Activated naive CD4-positive, alpha-beta T cell treated with anti-CD3 and anti-CD28 coated beads, Interleukin-2, amount 10 ng/mL, durations not matched to agents 7 days and 5 days (primary cell): ENCODE data around the gene SLC52A1.
"Not testable (repeated sequence)": the region's sequence is repeated elsewhere in the genome, so short reads cannot be mapped to it uniquely, and the experiment has no call there.

ENCODE experiments used
- CTCF ChIA-PET: fragments of 350-600 bp; sonication (Branson Sonifier 250); formaldehyde crosslinking; loops from one replicate; lab custom pipeline; 2021; ENCODE audit warnings: antibody characterized with exemption; lab: Charles Lee
- DNase-seq: peaks from one replicate; pipeline ENCODE4 v3.0.0-alpha.2; 2020
- H3K27ac Mint-ChIP-seq: one replicate; pipeline ENCODE4 v1.8.0; 2021; ENCODE audit warnings: mild to moderate bottlenecking, moderate library complexity, mixed read lengths
- H3K27me3 Mint-ChIP-seq: one replicate; pipeline ENCODE4 v1.8.0; 2021; ENCODE audit warnings: mild to moderate bottlenecking, mixed read lengths
- H3K36me3 Mint-ChIP-seq: one replicate; pipeline ENCODE4 v1.8.0; 2021; ENCODE audit warnings: mixed read lengths
- H3K4me1 Mint-ChIP-seq: one replicate; pipeline ENCODE4 v1.8.0; 2021; ENCODE audit warnings: mixed read lengths
- H3K4me3 Mint-ChIP-seq: one replicate; pipeline ENCODE4 v1.8.0; 2021; ENCODE audit warnings: mild to moderate bottlenecking, moderate library complexity, mixed read lengths
- H3K9me3 Mint-ChIP-seq: one replicate; pipeline ENCODE4 v1.8.0; 2021; ENCODE audit warnings: mixed read lengths

Gene SLC52A1

GRCh38 chr17:5035315-5035714 is at the start of gene SLC52A1:
SLC52A1 (minus strand) TSS chr17:5035426; CDS start chr17:5034606, 820 bp downstream.
- Mint-ChIP-seq H3K27me3 (peaks cover 24% of the 10 kb centered on the region), H3K27ac (no peak within 1 kb of the TSS), H3K36me3 (peaks cover 3% of the 10 kb centered on the region), H3K9me3 (no peaks in the 10 kb centered on the region), H3K4me1 (peaks cover 33% of the 10 kb centered on the region), H3K4me3 (no peak within 1 kb of the TSS)
- no peak for DNase-seq
- CTCF ChIA-PET: interaction anchor here (0.6 to 2.2 kb wide), 2 partner anchors 9 to 28 kb away, joined by 3 to 8 read pairs; no protein-coding TSS in a partner anchor

GRCh38 chr17:5080591-5080990 is 45.4 kb upstream of the SLC52A1 start:
- peaks cover 40% of the 10 kb centered on the region for H3K36me3 Mint-ChIP-seq
- CTCF ChIA-PET: no interaction called here
- H3K27ac Mint-ChIP-seq: no peak overlapping the region
- H3K9me3 Mint-ChIP-seq: peaks cover 34% of the 10 kb centered on the region
- peaks cover 23% of the 10 kb centered on the region for H3K4me1 Mint-ChIP-seq
- H3K4me3 Mint-ChIP-seq: no peak overlapping the region
- peaks cover 6% of the 10 kb centered on the region for H3K27me3 Mint-ChIP-seq
- DNase-seq: no peak

- Mint-ChIP-seq H3K27ac (peak within 1 kb of the TSS; percentile 85), H3K4me3 (peak within 1 kb of the TSS; percentile 88), H3K9me3 (peaks cover 20% of the 10 kb centered on the region), H3K4me1 (peaks cover 23% of the 10 kb centered on the region), H3K27me3 (peaks cover 8% of the 10 kb centered on the region), H3K36me3 (peaks cover 26% of the 10 kb centered on the region)
- CTCF ChIA-PET: interaction anchor here (0.5 to 1.2 kb wide), 4 partner anchors 33 to 118 kb away, joined by 3 to 4 read pairs (median 4); partner anchors contain the start of gene ZNF232
- DNase-seq: peak; percentile 85
These were observed 43.1 kb upstream of the SLC52A1 start, which contains the start of gene ZFP3 for GRCh38 chr17:5078106-5079028. ZFP3 (plus strand) TSS chr17:5078467; CDS start chr17:5091505, 13,038 bp downstream.

- peak overlapping the region; percentile 88 for H3K4me3 Mint-ChIP-seq
- peaks cover 22% of the 10 kb centered on the region for H3K36me3 Mint-ChIP-seq
- CTCF ChIA-PET: interaction anchor here (1.1 kb wide), 1 partner anchor 35 kb away, joined by 4 read pairs; no protein-coding TSS in a partner anchor
- DNase-seq: no peak
- peaks cover 23% of the 10 kb centered on the region for H3K4me1 Mint-ChIP-seq
- H3K27me3 Mint-ChIP-seq: peaks cover 8% of the 10 kb centered on the region
- H3K9me3 Mint-ChIP-seq: peaks cover 15% of the 10 kb centered on the region
- peak overlapping the region; percentile 85 for H3K27ac Mint-ChIP-seq
These were observed 42.5 kb upstream of the SLC52A1 start for GRCh38 chr17:5077781-5078105.

GRCh38 chr17:5077275-5077674 is 42.0 kb upstream of the SLC52A1 start:
- H3K4me3 Mint-ChIP-seq: peak overlapping the region; percentile 88
- DNase-seq, CTCF ChIA-PET, H3K27me3 Mint-ChIP-seq, H3K27ac Mint-ChIP-seq: not testable (repeated sequence)
- H3K4me1 Mint-ChIP-seq: peaks cover 23% of the 10 kb centered on the region
- peaks cover 19% of the 10 kb centered on the region for H3K36me3 Mint-ChIP-seq
- H3K9me3 Mint-ChIP-seq: peaks cover 12% of the 10 kb centered on the region

- CTCF ChIA-PET, H3K4me3 Mint-ChIP-seq, H3K27ac Mint-ChIP-seq, H3K9me3 Mint-ChIP-seq, H3K27me3 Mint-ChIP-seq, DNase-seq: not testable (repeated sequence)
- Mint-ChIP-seq H3K4me1 (peaks cover 19% of the 10 kb centered on the region), H3K36me3 (peaks cover 12% of the 10 kb centered on the region)
These were observed 40.2 kb upstream of the SLC52A1 start for GRCh38 chr17:5075472-5075871.

GRCh38 chr17:5069724-5070123 is 34.5 kb upstream of the SLC52A1 start:
- Mint-ChIP-seq H3K27ac (no peak overlapping the region), H3K4me1 (no peaks in the 10 kb centered on the region), H3K36me3 (peaks cover 4% of the 10 kb centered on the region), H3K4me3 (no peak overlapping the region), H3K27me3 (no peaks in the 10 kb centered on the region), H3K9me3 (no peaks in the 10 kb centered on the region)
- CTCF ChIA-PET: no interaction called here
- DNase-seq: no peak

- H3K27ac Mint-ChIP-seq: no peak overlapping the region
- H3K36me3 Mint-ChIP-seq: peaks cover 4% of the 10 kb centered on the region
- no peak for DNase-seq
- H3K4me3 Mint-ChIP-seq: no peak overlapping the region
- CTCF ChIA-PET: interaction anchor here (1.6 kb wide), 1 partner anchor 37 kb away, joined by 4 read pairs; no protein-coding TSS in a partner anchor
- no peaks in the 10 kb centered on the region for H3K9me3 Mint-ChIP-seq
- H3K4me1 Mint-ChIP-seq: peaks cover under 1% of the 10 kb centered on the region
- H3K27me3 Mint-ChIP-seq: no peaks in the 10 kb centered on the region
These were observed 33.0 kb upstream of the SLC52A1 start for GRCh38 chr17:5068236-5068635.

- Mint-ChIP-seq H3K27me3 (no peaks in the 10 kb centered on the region), H3K36me3 (peaks cover 4% of the 10 kb centered on the region), H3K4me1 (peaks cover 7% of the 10 kb centered on the region), H3K9me3 (no peaks in the 10 kb centered on the region), H3K4me3 (no peak overlapping the region), H3K27ac (no peak overlapping the region)
- no peak for DNase-seq
- CTCF ChIA-PET: interaction anchor here (0.6 to 1.1 kb wide), 2 partner anchors 45 to 87 kb away, joined by 3 to 4 read pairs; no protein-coding TSS in a partner anchor
These were observed 30.1 kb upstream of the SLC52A1 start for GRCh38 chr17:5065227-5065744.

GRCh38 chr17:5055543-5055942 is 20.3 kb upstream of the SLC52A1 start:
- Mint-ChIP-seq H3K36me3 (peaks cover 13% of the 10 kb centered on the region), H3K9me3 (no peaks in the 10 kb centered on the region), H3K27me3 (peaks cover 4% of the 10 kb centered on the region), H3K27ac (no peak overlapping the region), H3K4me1 (peaks cover 1% of the 10 kb centered on the region), H3K4me3 (no peak overlapping the region)
- DNase-seq: no peak
- CTCF ChIA-PET: no interaction called here

GRCh38 chr17:5050278-5050677 is 15.1 kb upstream of the SLC52A1 start:
- CTCF ChIA-PET: no interaction called here
- H3K9me3 Mint-ChIP-seq: no peaks in the 10 kb centered on the region
- DNase-seq: no peak
- H3K4me3 Mint-ChIP-seq: no peak overlapping the region
- peaks cover 31% of the 10 kb centered on the region for H3K36me3 Mint-ChIP-seq
- H3K4me1 Mint-ChIP-seq: peaks cover 51% of the 10 kb centered on the region
- peak overlapping the region; percentile 96 for H3K27ac Mint-ChIP-seq
- no peaks in the 10 kb centered on the region for H3K27me3 Mint-ChIP-seq

- peak; percentile 85 for DNase-seq
- no peaks in the 10 kb centered on the region for H3K9me3 Mint-ChIP-seq
- H3K27me3 Mint-ChIP-seq: no peaks in the 10 kb centered on the region
- peaks cover 31% of the 10 kb centered on the region for H3K36me3 Mint-ChIP-seq
- no peak overlapping the region for H3K4me3 Mint-ChIP-seq
- peak overlapping the region; percentile 96 for H3K27ac Mint-ChIP-seq
- CTCF ChIA-PET: interaction anchor here (1.1 to 1.2 kb wide), 2 partner anchors 19 to 63 kb away, joined by 4 to 5 read pairs; no protein-coding TSS in a partner anchor
- peaks cover 60% of the 10 kb centered on the region for H3K4me1 Mint-ChIP-seq
These were observed 14.2 kb upstream of the SLC52A1 start for GRCh38 chr17:5049314-5049841.

- Mint-ChIP-seq H3K9me3 (peaks cover 2% of the 10 kb centered on the region), H3K36me3 (peaks cover 28% of the 10 kb centered on the region), H3K4me3 (no peak overlapping the region), H3K27ac (peak overlapping the region; percentile 84), H3K4me1 (peaks cover 76% of the 10 kb centered on the region), H3K27me3 (no peaks in the 10 kb centered on the region)
- CTCF ChIA-PET: interaction anchor here (0.6 to 1.2 kb wide), 3 partner anchors 16 to 163 kb away, joined by 3 to 6 read pairs (median 3); no protein-coding TSS in a partner anchor
- DNase-seq: no peak
These were observed 12.2 kb upstream of the SLC52A1 start for GRCh38 chr17:5047446-5047845.

- Mint-ChIP-seq H3K9me3 (peaks cover 2% of the 10 kb centered on the region), H3K36me3 (peaks cover 28% of the 10 kb centered on the region), H3K4me1 (peaks cover 84% of the 10 kb centered on the region), H3K27me3 (no peaks in the 10 kb centered on the region), H3K27ac (peak overlapping the region; percentile 82), H3K4me3 (no peak overlapping the region)
- CTCF ChIA-PET: interaction anchor here (0.9 to 2.2 kb wide), 2 partner anchors 14 to 16 kb away, joined by 4 to 9 read pairs; no protein-coding TSS in a partner anchor
- DNase-seq: no peak
These were observed 10.3 kb upstream of the SLC52A1 start for GRCh38 chr17:5045496-5045895.
